Neuronal stem cell (in vitro differentiated cells): ENCODE measurements around the gene RPIA.

Experiments
- DNase-seq: peaks from one replicate; pipeline ENCODE4 v3.0.0-alpha.2; 2013; ENCODE audit warnings: low spot score
- H2AFZ ChIP-seq: one replicate; pipeline ENCODE4 v1.6.1; 2013; ENCODE audit warnings: mild to moderate bottlenecking, low read length, inconsistent platforms
- H2AK5ac ChIP-seq: 2 replicates; pipeline ENCODE4 v1.6.1; 2013; ENCODE audit warnings: low read depth, mild to moderate bottlenecking, inconsistent platforms, low read length, moderate library complexity, mixed read lengths
- H2BK120ac ChIP-seq: 2 replicates; pipeline ENCODE4 v1.6.1; 2013; ENCODE audit warnings: low read depth, mild to moderate bottlenecking, inconsistent platforms, low read length, moderate library complexity, mixed read lengths
- H2BK12ac ChIP-seq: one replicate; pipeline ENCODE4 v1.6.1; 2013; ENCODE audit warnings: low read length, inconsistent platforms
- H2BK15ac ChIP-seq: 2 replicates; pipeline ENCODE4 v1.6.1; 2013; ENCODE audit warnings: mild to moderate bottlenecking, low read length, inconsistent platforms, mixed read lengths
- H2BK5ac ChIP-seq: one replicate; pipeline ENCODE4 v1.6.1; 2013; ENCODE audit warnings: inconsistent platforms, mild to moderate bottlenecking, low read length, moderate library complexity
- H3K14ac ChIP-seq: one replicate; pipeline ENCODE4 v1.6.1; 2013; ENCODE audit warnings: low read length, inconsistent platforms
- H3K18ac ChIP-seq: 2 replicates; pipeline ENCODE4 v1.6.1; 2013; ENCODE audit warnings: low read length, inconsistent platforms
- H3K23ac ChIP-seq: 2 replicates; pipeline ENCODE4 v1.6.1; 2013; ENCODE audit warnings: low read depth, mild to moderate bottlenecking, mixed read lengths, low read length, inconsistent platforms; ENCODE audit not compliant: poor library complexity
- H3K27ac ChIP-seq: replicated peaks from 3 replicates; pipeline ENCODE4 v1.5.1; 2013; ENCODE audit warnings: low read length, inconsistent platforms
- H3K27me3 ChIP-seq, 3 experiments: 2 replicates each; pipeline ENCODE4 v1.6.1; 2013; ENCODE audit warnings: low read length in 3 of 3, mild to moderate bottlenecking in 2 of 3, inconsistent platforms in 1 of 3, low read depth in 1 of 3, mixed read lengths in 1 of 3, moderate library complexity in 1 of 3; ENCODE audit not compliant: control insufficient read depth in 3 of 3, insufficient read depth in 3 of 3
- H3K36me3 ChIP-seq, 2 donors: replicated peaks in 1 of 2; 2 replicates each; pipeline ENCODE4 v1.6.1; 2013; ENCODE audit warnings: low read length in 2 of 2; ENCODE audit not compliant: control insufficient read depth in 2 of 2, insufficient read depth in 2 of 2
- H3K4ac ChIP-seq: 2 replicates; pipeline ENCODE4 v1.6.1; 2013; ENCODE audit warnings: inconsistent platforms, mild to moderate bottlenecking, low read length, moderate library complexity
- H3K4me1 ChIP-seq, 2 donors: 1 replicate in 1 of 2; 2 replicates in 1 of 2; pipeline ENCODE4 v1.6.1; 2013; ENCODE audit warnings: low read length in 2 of 2, low read depth in 1 of 2; ENCODE audit not compliant: control insufficient read depth in 2 of 2, insufficient read depth in 1 of 2
- H3K4me2 ChIP-seq: one replicate; pipeline ENCODE4 v1.6.1; 2013; ENCODE audit warnings: mild to moderate bottlenecking, low read length, inconsistent platforms; ENCODE audit not compliant: insufficient read depth, poor library complexity, severe bottlenecking
- H3K4me3 ChIP-seq, 2 donors: 2 replicates each; pipeline ENCODE4 v1.5.1; 2013; ENCODE audit warnings: low read length in 2 of 2, mild to moderate bottlenecking in 2 of 2, inconsistent platforms in 1 of 2, moderate library complexity in 1 of 2
- H3K79me1 ChIP-seq: one replicate; pipeline ENCODE4 v1.6.1; 2013; ENCODE audit warnings: low read depth, mild to moderate bottlenecking, inconsistent platforms, low read length, moderate library complexity
- H3K9ac ChIP-seq: one replicate; pipeline ENCODE4 v1.6.1; 2013; ENCODE audit warnings: mild to moderate bottlenecking, low read depth, low read length, inconsistent platforms; ENCODE audit not compliant: poor library complexity
- H3K9me3 ChIP-seq, 2 donors: replicated peaks in 1 of 2; 2 replicates each; pipeline versions ENCODE3 to v1.6.1; 2013; ENCODE audit warnings: low read length in 2 of 2, mild to moderate bottlenecking in 2 of 2, inconsistent platforms in 1 of 2, low read depth in 1 of 2, mixed read lengths in 1 of 2, moderate library complexity in 1 of 2; ENCODE audit not compliant: control insufficient read depth in 2 of 2, insufficient read depth in 1 of 2
- H4K8ac ChIP-seq: one replicate; pipeline ENCODE4 v1.6.1; 2013; ENCODE audit warnings: low read depth, mild to moderate bottlenecking, inconsistent platforms, low read length, moderate library complexity
- H4K91ac ChIP-seq: one replicate; pipeline ENCODE4 v1.6.1; 2013; ENCODE audit warnings: low read length, low read depth, mild to moderate bottlenecking, inconsistent platforms; ENCODE audit not compliant: poor library complexity
- WGBS, 2 donors: extraction: QIAGEN DNeasy Blood & Tissue Kit; methylation state at CpG; one replicate each; pipeline ENCODE4 v1.1.7; 2013; ENCODE audit warnings: missing lambda C conversion rate in 2 of 2, mixed read lengths in 1 of 2; ENCODE audit not compliant: insufficient read length in 2 of 2, insufficient replicate concordance in 1 of 2; ENCODE audit errors: extremely low coverage in 2 of 2; 5-methylcytosine and 5-hydroxymethylcytosine counted together

The RPIA gene

DNA sequence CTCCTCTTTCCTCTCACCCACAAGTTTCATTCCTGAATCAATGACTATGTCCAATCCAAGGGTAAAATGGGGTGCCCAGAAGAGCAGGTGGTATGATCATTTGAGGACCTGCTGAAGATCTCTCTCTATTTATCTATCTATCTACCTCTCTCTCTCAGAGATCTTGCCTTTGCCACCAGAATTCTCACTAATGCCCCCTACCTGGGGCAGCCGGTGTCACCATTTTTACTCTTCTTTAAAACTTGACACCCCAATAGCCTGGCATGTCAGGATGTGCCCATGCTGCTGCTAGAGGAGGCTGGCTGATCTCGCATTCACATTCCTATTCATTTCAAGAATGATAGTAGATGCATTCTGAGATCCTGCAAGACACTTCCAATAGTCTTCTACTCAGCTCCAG is 24.3 kb upstream of the RPIA start:
- no peak overlapping the region for H3K9ac ChIP-seq
- H3K27ac ChIP-seq: no peak overlapping the region
- H3K23ac ChIP-seq: no peak overlapping the region
- H3K4ac ChIP-seq: no peak overlapping the region
- H3K27me3 ChIP-seq: no peaks in the 10 kb centered on the region
- H3K36me3 ChIP-seq: no peaks in the 10 kb centered on the region
- no peaks in the 10 kb centered on the region for H3K79me1 ChIP-seq
- no peak overlapping the region for H2BK120ac ChIP-seq
- no peak overlapping the region for H2AK5ac ChIP-seq
- H3K9me3 ChIP-seq: peaks cover 0 to 2% of the 10 kb centered on the region in 2 donors
- H2BK12ac ChIP-seq: no peak overlapping the region
- no peak overlapping the region for H3K18ac ChIP-seq
- H2AFZ ChIP-seq: no peak overlapping the region
- no peak overlapping the region for H4K8ac ChIP-seq
- no peak overlapping the region for H2BK15ac ChIP-seq
- no peak overlapping the region for H3K4me3 ChIP-seq
- no CpG with 5 or more reads among the region's 2 CpGs for WGBS, 2 donors
- no peak overlapping the region for H3K4me2 ChIP-seq
- no peak overlapping the region for H4K91ac ChIP-seq
- no peak overlapping the region for H2BK5ac ChIP-seq
- no peak for DNase-seq
- no peak overlapping the region for H3K14ac ChIP-seq
- peaks cover 0 to 2% of the 10 kb centered on the region in 2 donors for H3K4me1 ChIP-seq

DNA sequence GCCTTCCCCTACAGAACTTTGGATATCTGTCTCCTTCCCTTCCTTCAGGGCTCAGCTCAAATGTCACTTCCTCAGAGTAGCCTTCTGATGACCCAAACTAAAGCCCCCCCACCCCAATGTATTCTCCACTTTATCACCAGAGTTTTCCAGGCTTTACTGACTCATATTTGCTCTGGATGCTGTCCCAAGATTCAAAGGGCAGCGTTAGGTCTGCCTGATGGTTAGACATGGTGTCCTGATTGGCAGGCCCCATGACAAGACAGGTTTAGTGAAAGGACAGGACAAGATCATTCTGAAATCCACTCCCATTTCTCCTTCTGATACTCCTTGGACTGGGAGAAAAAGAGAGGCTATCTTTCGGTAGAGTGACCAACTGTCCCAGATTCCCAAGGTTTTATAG is 22.6 kb upstream of the RPIA start:
- Histone ChIP-seq H3K4me3 (no peak overlapping the region), H3K27me3 (no peaks in the 10 kb centered on the region), H2BK15ac (no peak overlapping the region), H3K79me1 (no peaks in the 10 kb centered on the region), H4K91ac (no peak overlapping the region), H3K4me2 (no peak overlapping the region), H2AK5ac (no peak overlapping the region), H3K14ac (no peak overlapping the region), H4K8ac (no peak overlapping the region), H3K9me3 (no peaks in the 10 kb centered on the region), H3K4ac (no peak overlapping the region), H3K4me1 (peaks cover 0 to 2% of the 10 kb centered on the region in 2 donors), H2BK12ac (no peak overlapping the region), H3K18ac (no peak overlapping the region), H3K23ac (no peak overlapping the region), H2BK120ac (no peak overlapping the region), H2AFZ (no peak overlapping the region), H3K9ac (no peak overlapping the region), H3K27ac (no peak overlapping the region), H2BK5ac (no peak overlapping the region), H3K36me3 (no peaks in the 10 kb centered on the region)
- DNase-seq: no peak
- WGBS, 2 donors: no CpG with 5 or more reads among the region's 2 CpGs

- Histone ChIP-seq H2BK15ac (no peak overlapping the region), H3K9ac (no peak overlapping the region), H4K8ac (no peak overlapping the region), H2BK5ac (no peak overlapping the region), H3K14ac (no peak overlapping the region), H3K18ac (no peak overlapping the region), H3K79me1 (no peaks in the 10 kb centered on the region), H2BK12ac (no peak overlapping the region), H3K27ac (no peak overlapping the region), H3K4me3 (no peak overlapping the region), H3K9me3 (no peaks in the 10 kb centered on the region), H2AK5ac (no peak overlapping the region), H3K36me3 (no peaks in the 10 kb centered on the region), H3K23ac (no peak overlapping the region), H3K27me3 (no peaks in the 10 kb centered on the region), H3K4me1 (peaks cover 0 to 2% of the 10 kb centered on the region in 2 donors), H3K4ac (no peak overlapping the region), H2AFZ (no peak overlapping the region), H3K4me2 (no peak overlapping the region), H4K91ac (no peak overlapping the region), H2BK120ac (no peak overlapping the region)
- WGBS, 2 donors: no CpG with 5 or more reads among the region's 6 CpGs
- DNase-seq: no peak
Measured at GRCh38 chr2:88669482-88670214, 21.8 kb upstream of the RPIA start.

- no CpG with 5 or more reads among the region's 11 CpGs for WGBS, 2 donors
- no peak overlapping the region for H3K4ac ChIP-seq
- DNase-seq: peak; percentile 27
Measured at GRCh38 chr2:88671786-88672427, 19.6 kb upstream of the RPIA start.

More at GRCh38 chr2:88671786-88672427, 19.6 kb upstream of the RPIA start:
- Histone ChIP-seq H2BK12ac (no peak overlapping the region), H2BK15ac (no peak overlapping the region), H2BK5ac (no peak overlapping the region), H3K23ac (no peak overlapping the region), H3K27me3 (no peaks in the 10 kb centered on the region), H3K36me3 (no peaks in the 10 kb centered on the region), H4K91ac (no peak overlapping the region), H3K9me3 (no peaks in the 10 kb centered on the region), H3K4me1 (no peaks in the 10 kb centered on the region), H2AK5ac (no peak overlapping the region), H3K27ac (no peak overlapping the region), H3K4me3 (no peak overlapping the region), H2AFZ (no peak overlapping the region), H3K18ac (no peak overlapping the region), H3K79me1 (no peaks in the 10 kb centered on the region), H3K9ac (no peak overlapping the region), H3K4me2 (no peak overlapping the region), H4K8ac (no peak overlapping the region), H3K14ac (no peak overlapping the region), H2BK120ac (no peak overlapping the region)
